Measurements from ENCODE around the gene WNK4. TPM values are rescaled to one million over a fixed set of nuclear protein-coding genes. Genes with fewer than 3 reads are reported as not detected.

WNK4 gene
- total RNA-seq, 4 donors from 2014 or later: 0.40 to 14.7 (median 3.9) TPM

- Histone ChIP-seq H3K27me3 (no peaks in the 10 kb centered on the region), H3K9me3 (no peaks in the 10 kb centered on the region), H3K4me1 (peaks cover 0 to 48% (median 20%) of the 10 kb centered on the region in 3 donors), H3K36me3 (no peaks in the 10 kb centered on the region), H3K27ac (no peak overlapping the region), H3K4me3 (no peak overlapping the region)
- WGBS, 2 donors: 73 to 77% methylated on average over 7 of the region's 7 CpGs
- intact Hi-C loops (cut with DNase I): no loop called here
- TF ChIP-seq CTCF (IDR thresholded peaks at IDR 0.05) (no peak), POLR2A (IDR thresholded peaks at IDR 0.05) (no peak)
- DNase-seq: no peak
Observed at GRCh38 chr17:42751628-42752027, 28.8 kb upstream of the WNK4 start.

GRCh38 chr17:42754782-42755181 lies 25.6 kb upstream of the WNK4 start:
- 72 to 86% methylated on average over 1 to 3 of the region's 3 CpGs for WGBS, 2 donors
- Histone ChIP-seq H3K4me1 (peaks cover 0 to 33% (median 11%) of the 10 kb centered on the region in 3 donors), H3K4me3 (no peak overlapping the region), H3K36me3 (no peaks in the 10 kb centered on the region), H3K27ac (peak overlapping the region in 3 of 4 donors; percentile 39 to 57 (median 39)), H3K9me3 (no peaks in the 10 kb centered on the region), H3K27me3 (peaks cover 0 to 3% (median 0%) of the 10 kb centered on the region in 4 donors)
- no peak for TF ChIP-seq CTCF (IDR thresholded peaks at IDR 0.05)
- no peak for TF ChIP-seq POLR2A (IDR thresholded peaks at IDR 0.05)
- no peak for DNase-seq
- intact Hi-C loops (cut with DNase I): no loop called here

- Histone ChIP-seq H3K36me3 (no peaks in the 10 kb centered on the region), H3K4me3 (peak overlapping the region; percentile 39 to 79 (median 56)), H3K9me3 (no peaks in the 10 kb centered on the region), H3K27me3 (peaks cover 0 to 38% (median 0%) of the 10 kb centered on the region in 4 donors), H3K4me1 (peaks cover 13 to 43% (median 16%) of the 10 kb centered on the region in 3 donors), H3K27ac (peak overlapping the region; percentile 50 to 82 (median 74))
- no peak for TF ChIP-seq POLR2A (IDR thresholded peaks at IDR 0.05)
- TF ChIP-seq CTCF (IDR thresholded peaks at IDR 0.05): no peak
- DNase-seq: no peak
- WGBS, 2 donors: 51 to 54% methylated on average over 10 to 11 of the region's 11 CpGs
- intact Hi-C loops (cut with DNase I): loop anchor here (5.0 kb wide), 1 partner anchor 38 kb away; no protein-coding TSS in a partner anchor
Observed at GRCh38 chr17:42759982-42760651, 20.3 kb upstream of the WNK4 start.

- no peak for DNase-seq
- H3K4me1 ChIP-seq: peaks cover 13 to 38% (median 16%) of the 10 kb centered on the region in 3 donors
- H3K27me3 ChIP-seq: peaks cover 0 to 38% (median 0%) of the 10 kb centered on the region in 4 donors
- intact Hi-C loops (cut with DNase I): loop anchor here (5.0 kb wide), 1 partner anchor 39 kb away; no protein-coding TSS in a partner anchor
- H3K4me3 ChIP-seq: peak within 1 kb of the TSS; percentile 39 to 79 (median 56)
- no peaks in the 10 kb centered on the region for H3K9me3 ChIP-seq
- peak within 1 kb of the TSS; percentile 50 to 82 (median 74) for H3K27ac ChIP-seq
- H3K36me3 ChIP-seq: no peaks in the 10 kb centered on the region
- TF ChIP-seq CTCF (IDR thresholded peaks at IDR 0.05) (peak in 1 of 6 experiments; percentile 10), POLR2A (IDR thresholded peaks at IDR 0.05) (no peak)
- 42% methylated on average over 3 of the region's 92 CpGs; no CpG with 5 or more reads in 1 of the 2 donors for WGBS, 2 donors
Observed at GRCh38 chr17:42760652-42761581, 19.5 kb upstream of the WNK4 start, which contains the start of gene RAMP2. Gene RAMP2 (plus strand): TSS chr17:42761227. CDS start chr17:42761262, 35 bp downstream.
